DOHH2 (cell line): ENCODE results near the gene C1orf226.

Source experiments
- CTCF ChIP-seq: fragments of 200-600 bp; sonication (generic); IDR thresholded peaks from one replicate; pipeline ENCODE4 v1.5.1; 2014; ENCODE audit warnings: antibody characterized with exemption, mild to moderate bottlenecking, low read depth, low read length; ENCODE audit not compliant: poor library complexity, severe bottlenecking
- EZH2phosphoT487 ChIP-seq: fragments of 200-600 bp; sonication (generic); IDR thresholded peaks from 2 replicates; pipeline ENCODE4 v1.6.1; 2017; ENCODE audit warnings: borderline replicate concordance, mild to moderate bottlenecking, antibody characterized with exemption, low read length, moderate library complexity, mixed read lengths

GRCh38 chr1:162397039-162397448 lies 15.5 kb downstream of the C1orf226 start:
- TF ChIP-seq CTCF (no peak), EZH2phosphoT487 (no peak)
